ENCODE results near the gene RBM39.
"Not testable (repeated sequence)": the region's sequence is repeated elsewhere in the genome, so short reads cannot be mapped to it uniquely, and the experiment has no call there.

The RBM39 gene

GRCh38 chr20:35715652-35716051 lies 26.4 kb downstream of the RBM39 start:
- H3K4me3 ChIP-seq (ENCODE audit: low read depth, low read length), result no peak overlapping the region
- TF ChIP-seq CTCF (IDR thresholded peaks at IDR 0.05; ENCODE audit: low read depth, low read length, missing control alignments), result no peak
- no peak for DNase-seq (ENCODE audit: low read depth)

DNA sequence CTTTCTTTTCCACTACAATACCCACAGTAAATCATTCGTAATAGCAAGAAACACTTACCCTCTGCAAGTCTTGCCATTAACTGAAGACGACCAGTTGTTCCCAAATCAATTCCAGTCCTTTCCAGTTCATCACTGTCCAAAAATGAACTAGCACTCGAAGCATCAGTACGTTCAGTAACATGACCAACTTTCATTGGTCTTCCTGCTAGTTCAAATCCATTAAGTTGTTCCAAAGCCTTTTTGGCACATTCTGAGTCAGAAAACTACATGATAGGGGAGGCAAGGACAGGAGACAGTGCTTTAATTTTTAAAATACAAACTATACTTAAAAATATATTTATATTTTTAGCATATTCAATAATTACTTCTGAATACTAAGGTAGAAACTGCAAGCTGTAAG lies 27.9 kb downstream of the RBM39 start:
- DNase-seq (ENCODE audit: low read depth), result no peak
- no peak for TF ChIP-seq CTCF (IDR thresholded peaks at IDR 0.05; ENCODE audit: low read depth, low read length, missing control alignments)
- H3K4me3 ChIP-seq (ENCODE audit: low read depth, low read length), result no peak overlapping the region

- not testable (repeated sequence) for H3K4me3 ChIP-seq (ENCODE audit: low read depth, low read length)
These were observed 28.9 kb downstream of the RBM39 start for GRCh38 chr20:35713120-35713519.

DNA sequence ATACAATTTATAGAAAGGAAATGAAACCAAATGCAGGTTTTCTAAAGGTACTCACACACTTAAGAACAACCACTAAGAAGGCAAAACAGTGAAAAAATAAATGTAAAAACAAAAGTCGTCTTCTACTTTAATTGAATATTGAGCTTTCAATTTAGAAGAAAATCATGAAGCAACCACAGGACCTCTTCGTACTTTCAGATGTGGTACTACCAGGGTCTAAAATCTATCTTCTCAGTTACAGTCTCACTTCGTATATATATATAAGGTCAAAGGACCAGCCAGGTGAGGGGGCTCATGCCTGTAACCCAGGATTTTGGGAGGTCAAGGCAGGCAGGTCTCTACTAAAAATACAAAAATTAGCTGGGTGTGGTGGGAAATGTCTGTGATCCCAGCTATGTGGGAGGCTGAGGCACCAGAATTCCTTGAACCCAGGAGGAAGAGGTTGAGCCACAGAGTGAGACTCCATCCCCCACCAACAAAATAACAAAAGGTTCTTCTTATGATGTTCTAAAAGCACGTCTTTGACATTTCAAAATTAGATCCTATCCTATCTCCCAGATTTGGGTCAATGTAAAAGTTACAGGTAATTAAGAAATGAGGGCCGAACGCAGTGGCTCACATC lies 30.4 kb downstream of the RBM39 start:
- H3K4me3 ChIP-seq (ENCODE audit: low read depth, low read length), result no peak overlapping the region
- TF ChIP-seq CTCF (IDR thresholded peaks at IDR 0.05; ENCODE audit: low read depth, low read length, missing control alignments), result no peak
- DNase-seq (ENCODE audit: low read depth), result no peak

More at GRCh38 chr20:35713120-35713519, 28.9 kb downstream of the RBM39 start:
- DNase-seq (ENCODE audit: low read depth), result not testable (repeated sequence)

- no peak for TF ChIP-seq CTCF (IDR thresholded peaks at IDR 0.05; ENCODE audit: low read depth, low read length, missing control alignments)
- no peak for DNase-seq (ENCODE audit: low read depth)
- no peak overlapping the region for H3K4me3 ChIP-seq (ENCODE audit: low read depth, low read length)
These were observed 31.0 kb downstream of the RBM39 start for GRCh38 chr20:35710884-35711587.

GRCh38 chr20:35710039-35710438 lies 32.0 kb downstream of the RBM39 start:
- DNase-seq (ENCODE audit: low read depth), result no peak
- no peak overlapping the region for H3K4me3 ChIP-seq (ENCODE audit: low read depth, low read length)
- no peak for TF ChIP-seq CTCF (IDR thresholded peaks at IDR 0.05; ENCODE audit: low read depth, low read length, missing control alignments)

DNA sequence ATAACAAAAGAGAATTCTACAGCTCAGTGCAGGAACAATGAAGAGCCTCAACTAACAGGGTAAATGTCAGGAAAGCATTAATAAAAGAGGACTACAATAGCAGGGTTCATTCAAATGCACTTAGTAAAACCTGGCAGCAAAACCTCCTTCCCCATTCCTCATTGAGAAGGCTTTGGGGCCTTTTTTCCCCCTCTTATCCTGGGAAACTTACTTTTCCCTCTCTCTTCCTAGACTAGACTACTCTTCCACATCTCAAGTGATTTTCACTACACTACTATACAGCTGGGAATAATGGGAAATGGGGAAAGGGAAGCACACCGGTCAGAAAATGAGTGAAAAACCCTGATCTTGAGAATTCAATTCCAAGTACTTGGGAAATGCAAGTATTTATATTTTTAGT lies 32.8 kb downstream of the RBM39 start:
- TF ChIP-seq CTCF (IDR thresholded peaks at IDR 0.05; ENCODE audit: low read depth, low read length, missing control alignments), result no peak
- no peak overlapping the region for H3K4me3 ChIP-seq (ENCODE audit: low read depth, low read length)
- DNase-seq (ENCODE audit: low read depth), result no peak

Measured in GM12864 (cell line).